HEK293T (cell line): ENCODE measurements around the gene ZNF100.

ENCODE experiments used
- CTCF ChIA-PET: fragments of 350-600 bp; formaldehyde crosslinking; extraction: SDS; loops from one replicate; lab custom pipeline; 2021; ENCODE audit warnings: antibody characterized with exemption, inconsistent platforms; lab: Yijun Ruan, JAX
- POLR2A ChIA-PET: fragments of 350-600 bp; formaldehyde crosslinking; extraction: SDS; loops from one replicate; lab custom pipeline; 2020; ENCODE audit warnings: antibody characterized with exemption, inconsistent platforms; lab: Yijun Ruan, JAX
- DNase-seq: peaks from one replicate; pipeline ENCODE4 v3.0.0; 2012; ENCODE audit warnings: mixed read lengths; ENCODE audit errors: extremely low spot score
- ARNT ChIP-seq: fragments of 450-650 bp; IDR thresholded peaks from 2 replicates; pipeline ENCODE4 v1.6.1; 2017; ENCODE audit warnings: mild to moderate bottlenecking
- BHLHE40 ChIP-seq: fragments of 450-650 bp; IDR thresholded peaks from 2 replicates; pipeline ENCODE4 v1.6.1; 2016; ENCODE audit warnings: mild to moderate bottlenecking, moderate library complexity, borderline replicate concordance
- CTBP1 ChIP-seq: fragments of 450-650 bp; IDR thresholded peaks from 2 replicates; pipeline ENCODE4 v1.6.1; 2016; ENCODE audit warnings: borderline replicate concordance
- ELF4 ChIP-seq: fragments of 450-650 bp; IDR thresholded peaks from 2 replicates; pipeline ENCODE4 v1.6.1; 2017; ENCODE audit warnings: antibody characterized with exemption
- FOXA1 ChIP-seq: fragments of 450-650 bp; IDR thresholded peaks from 2 replicates; pipeline ENCODE4 v1.6.1; 2016; ENCODE audit warnings: mild to moderate bottlenecking
- FOXK2 ChIP-seq: fragments of 450-650 bp; IDR thresholded peaks from 2 replicates; pipeline ENCODE4 v1.6.1; 2016; ENCODE audit warnings: mild to moderate bottlenecking
- FOXM1 ChIP-seq: fragments of 450-650 bp; IDR thresholded peaks from 2 replicates; pipeline ENCODE4 v1.6.1; 2017; ENCODE audit warnings: mild to moderate bottlenecking, borderline replicate concordance
- HDGF ChIP-seq: fragments of 450-650 bp; IDR thresholded peaks from 2 replicates; pipeline ENCODE4 v1.6.1; 2017; ENCODE audit warnings: antibody characterized with exemption, borderline replicate concordance
- L3MBTL2 ChIP-seq: fragments of 450-650 bp; conservative IDR thresholded peaks from 2 replicates; pipeline ENCODE4 v1.6.1; 2016; ENCODE audit warnings: mild to moderate bottlenecking
- LEF1 ChIP-seq: fragments of 450-650 bp; IDR thresholded peaks from 2 replicates; pipeline ENCODE4 v1.6.1; 2017; ENCODE audit warnings: mild to moderate bottlenecking, borderline replicate concordance
- NFRKB ChIP-seq: fragments of 450-650 bp; IDR thresholded peaks from 2 replicates; pipeline ENCODE4 v1.6.1; 2016; ENCODE audit warnings: mild to moderate bottlenecking, moderate library complexity
- PKNOX1 ChIP-seq: fragments of 450-650 bp; IDR thresholded peaks from 2 replicates; pipeline ENCODE4 v1.6.1; 2016
- SP1 ChIP-seq: fragments of 450-650 bp; IDR thresholded peaks from 2 replicates; pipeline ENCODE4 v1.6.1; 2017
- SUZ12 ChIP-seq: fragments of 450-650 bp; IDR thresholded peaks from 2 replicates; pipeline ENCODE4 v1.6.1; 2016; ENCODE audit warnings: mild to moderate bottlenecking
- TARDBP ChIP-seq: fragments of 450-650 bp; IDR thresholded peaks from 2 replicates; pipeline ENCODE4 v1.6.1; 2016
- ZNF384 ChIP-seq: fragments of 450-650 bp; IDR thresholded peaks from 2 replicates; pipeline ENCODE4 v1.6.1; 2016

ZNF100 gene

GRCh38 chr19:21698215-21698614 is 69.2 kb downstream of the ZNF100 start:
- CTCF ChIA-PET, result interaction anchor here (0.6 kb wide), 1 partner anchor 321 kb away, joined by 4 read pairs; no protein-coding TSS in a partner anchor

GRCh38 chr19:21697698-21698097 is 69.7 kb downstream of the ZNF100 start:
- no peak for TF ChIP-seq SP1
- CTCF ChIA-PET, result interaction anchor here (0.6 kb wide), 1 partner anchor 320 kb away, joined by 4 read pairs; no protein-coding TSS in a partner anchor
- POLR2A ChIA-PET, result no interaction called here

More at GRCh38 chr19:21698215-21698614, 69.2 kb downstream of the ZNF100 start:
- no peak for DNase-seq
- TF ChIP-seq NFRKB (no peak), PKNOX1 (no peak), TARDBP (no peak), FOXM1 (no peak)
- POLR2A ChIA-PET, result no interaction called here

GRCh38 chr19:21694171-21694906 is 73.0 kb downstream of the ZNF100 start:
- ChIA-PET CTCF (no interaction called here), POLR2A (no interaction called here)
- no peak for DNase-seq
- TF ChIP-seq ZNF384 (no peak), ELF4 (no peak), HDGF (no peak), L3MBTL2 (no peak), SP1 (no peak), FOXK2 (no peak), NFRKB (no peak), SUZ12 (no peak), CTBP1 (no peak), FOXM1 (no peak), LEF1 (no peak)

More at GRCh38 chr19:21697698-21698097, 69.7 kb downstream of the ZNF100 start:
- no peak for DNase-seq

GRCh38 chr19:21693399-21693798 is 74.0 kb downstream of the ZNF100 start:
- ChIA-PET POLR2A (no interaction called here), CTCF (no interaction called here)
- TF ChIP-seq FOXA1, result no peak
- TF ChIP-seq TARDBP, result no peak
- no peak for DNase-seq

- no peak for DNase-seq
- TF ChIP-seq FOXM1 (no peak), SP1 (no peak), HDGF (no peak), FOXK2 (no peak), ELF4 (no peak), CTBP1 (no peak), BHLHE40 (no peak), NFRKB (no peak), TARDBP (no peak), ZNF384 (no peak), LEF1 (no peak), PKNOX1 (no peak), FOXA1 (no peak)
- ChIA-PET CTCF (no interaction called here), POLR2A (no interaction called here)
Measured at GRCh38 chr19:21691661-21692060, 75.7 kb downstream of the ZNF100 start.

GRCh38 chr19:21688464-21688863 is 78.9 kb downstream of the ZNF100 start:
- TF ChIP-seq FOXM1, result no peak
- TF ChIP-seq TARDBP, result no peak
- no peak for TF ChIP-seq BHLHE40
- no peak for TF ChIP-seq FOXK2
- no peak for TF ChIP-seq ARNT
- TF ChIP-seq FOXA1, result no peak
- TF ChIP-seq HDGF, result no peak
- TF ChIP-seq CTBP1, result no peak
- CTCF ChIA-PET, result no interaction called here
- no peak for DNase-seq
- POLR2A ChIA-PET, result no interaction called here

GRCh38 chr19:21680671-21681070 is 86.7 kb downstream of the ZNF100 start:
- ChIA-PET POLR2A (no interaction called here), CTCF (no interaction called here)
- no peak for DNase-seq
- TF ChIP-seq ZNF384, result no peak
- TF ChIP-seq FOXK2, result no peak
- no peak for TF ChIP-seq BHLHE40
- TF ChIP-seq PKNOX1, result no peak
- TF ChIP-seq ELF4, result no peak
